Measurements from ENCODE around the gene TMEM131.

DNA sequence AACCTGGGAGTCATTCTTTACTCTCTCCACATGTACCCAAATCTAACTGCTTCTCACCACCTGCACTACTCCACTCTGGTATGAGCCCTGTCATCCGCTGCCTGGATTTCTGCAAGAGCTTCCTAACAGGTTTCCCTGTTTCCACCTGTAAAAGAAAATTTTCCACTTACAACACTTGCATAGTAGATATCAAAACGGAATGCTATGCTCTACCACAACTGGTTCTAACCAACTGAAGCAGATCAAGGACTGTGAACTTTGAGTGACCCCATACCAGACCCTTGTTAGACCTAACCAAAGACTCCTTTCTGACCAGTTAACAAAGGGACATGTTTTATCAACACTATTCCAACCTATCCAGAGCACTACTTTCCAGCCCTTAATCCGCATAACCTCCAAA, 3.8 kb upstream of the TMEM131 start:
- TF ChIP-seq, protein P1, sequence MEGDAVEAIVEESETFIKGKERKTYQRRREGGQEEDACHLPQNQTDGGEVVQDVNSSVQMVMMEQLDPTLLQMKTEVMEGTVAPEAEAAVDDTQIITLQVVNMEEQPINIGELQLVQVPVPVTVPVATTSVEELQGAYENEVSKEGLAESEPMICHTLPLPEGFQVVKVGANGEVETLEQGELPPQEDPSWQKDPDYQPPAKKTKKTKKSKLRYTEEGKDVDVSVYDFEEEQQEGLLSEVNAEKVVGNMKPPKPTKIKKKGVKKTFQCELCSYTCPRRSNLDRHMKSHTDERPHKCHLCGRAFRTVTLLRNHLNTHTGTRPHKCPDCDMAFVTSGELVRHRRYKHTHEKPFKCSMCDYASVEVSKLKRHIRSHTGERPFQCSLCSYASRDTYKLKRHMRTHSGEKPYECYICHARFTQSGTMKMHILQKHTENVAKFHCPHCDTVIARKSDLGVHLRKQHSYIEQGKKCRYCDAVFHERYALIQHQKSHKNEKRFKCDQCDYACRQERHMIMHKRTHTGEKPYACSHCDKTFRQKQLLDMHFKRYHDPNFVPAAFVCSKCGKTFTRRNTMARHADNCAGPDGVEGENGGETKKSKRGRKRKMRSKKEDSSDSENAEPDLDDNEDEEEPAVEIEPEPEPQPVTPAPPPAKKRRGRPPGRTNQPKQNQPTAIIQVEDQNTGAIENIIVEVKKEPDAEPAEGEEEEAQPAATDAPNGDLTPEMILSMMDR (conservative IDR thresholded peaks at IDR 0.05), result no peak
- TF ChIP-seq ZFX (IDR thresholded peaks at IDR 0.05), result no peak
